GM23338 (cell line): ENCODE results near the gene TMEM176B. TPM values are rescaled to one million over a fixed set of nuclear protein-coding genes. Genes with fewer than 3 reads are reported as not detected.

Experiments used
- ATAC-seq: fragments of 200-7000 bp; cut with Tn5 transposase; 3 replicates; pipeline ENCODE4 v1.9.1; 2020
- DNase-seq: peaks from one replicate; pipeline ENCODE4 v3.0.0-alpha.2; 2015; ENCODE audit warnings: low spot score
- H2AFZ ChIP-seq: fragments of 200-600 bp; sonication (generic); 2 replicates; pipeline ENCODE4 v1.8.0; 2016; ENCODE audit warnings: antibody characterized with exemption, mild to moderate bottlenecking, moderate library complexity
- H3F3A ChIP-seq: fragments of 200-600 bp; sonication (generic); replicated peaks from 2 replicates; pipeline ENCODE4 v1.8.0; 2017; ENCODE audit warnings: antibody characterized with exemption, mixed run types, low read depth
- H3K27ac ChIP-seq: fragments of 200-600 bp; sonication (generic); 2 replicates; pipeline ENCODE4 v1.6.1; 2016; ENCODE audit warnings: low read depth
- H3K27me3 ChIP-seq: fragments of 200-600 bp; sonication (generic); 2 replicates; pipeline ENCODE4 v1.8.0; 2016; ENCODE audit warnings: mild to moderate bottlenecking, mixed run types, moderate library complexity; ENCODE audit not compliant: insufficient read depth
- H3K36me3 ChIP-seq: fragments of 200-600 bp; sonication (generic); 2 replicates; pipeline ENCODE4 v1.8.0; 2016; ENCODE audit warnings: mild to moderate bottlenecking; ENCODE audit not compliant: insufficient read depth
- H3K4me1 ChIP-seq: fragments of 200-600 bp; sonication (generic); 2 replicates; pipeline ENCODE4 v1.8.0; 2016; ENCODE audit warnings: mild to moderate bottlenecking, moderate library complexity; ENCODE audit not compliant: insufficient read depth
- H3K4me2 ChIP-seq: fragments of 200-600 bp; sonication (generic); 2 replicates; pipeline ENCODE4 v1.7.1; 2017; ENCODE audit warnings: mixed run types
- H3K4me3 ChIP-seq: fragments of 200-600 bp; sonication (generic); 2 replicates; pipeline ENCODE4 v1.6.1; 2016; ENCODE audit warnings: mixed run types
- H3K79me2 ChIP-seq: fragments of 200-600 bp; sonication (generic); replicated peaks from 2 replicates; pipeline ENCODE4 v1.8.0; 2017; ENCODE audit warnings: mild to moderate bottlenecking; ENCODE audit not compliant: insufficient read depth
- H3K9me2 ChIP-seq: fragments of 200-600 bp; sonication (generic); 2 replicates; pipeline ENCODE4 v1.8.0; 2017; ENCODE audit not compliant: insufficient read depth
- H4K20me1 ChIP-seq: fragments of 200-600 bp; sonication (generic); replicated peaks from 2 replicates; pipeline ENCODE4 v1.8.0; 2017; ENCODE audit warnings: mild to moderate bottlenecking; ENCODE audit not compliant: insufficient read depth
- H3K27ac Mint-ChIP-seq: 2 replicates; pipeline ENCODE4 v1.8.0; 2020; ENCODE audit warnings: inconsistent platforms, mild to moderate bottlenecking, moderate library complexity, mixed read lengths
- H3K27me3 Mint-ChIP-seq: 3 replicates; pipeline ENCODE4 v1.8.0; 2022; ENCODE audit warnings: low read depth, mild to moderate bottlenecking, moderate library complexity, mixed read lengths, inconsistent platforms; ENCODE audit not compliant: insufficient read depth, poor library complexity
- H3K36me3 Mint-ChIP-seq: 3 replicates; pipeline ENCODE4 v1.8.0; 2021; ENCODE audit warnings: low read depth, mild to moderate bottlenecking, inconsistent platforms, moderate library complexity, mixed read lengths
- H3K4me1 Mint-ChIP-seq: 3 replicates; pipeline ENCODE4 v1.8.0; 2020; ENCODE audit warnings: mild to moderate bottlenecking, inconsistent platforms, mixed read lengths
- H3K4me3 Mint-ChIP-seq: 3 replicates; pipeline ENCODE4 v1.8.0; 2021; ENCODE audit warnings: moderate library complexity, mild to moderate bottlenecking, inconsistent platforms, mixed read lengths
- H3K9me3 Mint-ChIP-seq: 3 replicates; pipeline ENCODE4 v1.8.0; 2020; ENCODE audit warnings: moderate library complexity, mild to moderate bottlenecking, inconsistent platforms, mixed read lengths
- ETS1 ChIP-seq: IDR thresholded peaks from 2 replicates; pipeline ENCODE4 v1.6.1; 2016; ENCODE audit warnings: antibody characterized with exemption
- EZH2 ChIP-seq: fragments of 200-600 bp; sonication (generic); IDR thresholded peaks from one replicate; pipeline ENCODE4 v1.8.0; 2017; ENCODE audit warnings: antibody characterized with exemption, mild to moderate bottlenecking, low read depth; ENCODE audit not compliant: unreplicated experiment
- POLR2AphosphoS5 ChIP-seq: IDR thresholded peaks from 2 replicates; pipeline ENCODE4 v1.6.1; 2016; ENCODE audit warnings: antibody characterized with exemption, low read depth
- REST ChIP-seq: IDR thresholded peaks from one replicate; pipeline ENCODE4 v1.6.1; 2018; ENCODE audit warnings: antibody characterized with exemption; ENCODE audit not compliant: unreplicated experiment
- STAT1 ChIP-seq: IDR thresholded peaks from one replicate; pipeline ENCODE4 v1.6.1; 2016; ENCODE audit warnings: antibody characterized with exemption; ENCODE audit not compliant: unreplicated experiment
- ZNF331 ChIP-seq: fragments of 250-450 bp; sonication (Bioruptor Pico); IDR thresholded peaks from 2 replicates; pipeline ENCODE4 v1.5.0; 2020; ENCODE audit warnings: low read depth, mild to moderate bottlenecking, moderate library complexity
- polyA plus RNA-seq: library from polyadenylated mRNA; unstranded; fragments of >200 nt; fragmentation: Nextera tagmentation; extraction: Ambion mirVana; gene quantifications from 2 replicates; pipeline ENCODE4 v1.2.1, GENCODE V29; 2016
- total RNA-seq: library from RNA; depleted of rRNA; stranded (reverse); fragments of >200 nt; shearing (Covaris generic); gene quantifications from 2 replicates; pipeline ENCODE4 v1.2.3, GENCODE V29; 2014

The TMEM176B gene
- total and polyA plus RNA-seq, 2 experiments from 2014 or later, result 0.35 to 0.42 TPM

GRCh38 chr7:150835019-150835418 lies 34.9 kb upstream of the TMEM176B start:
- no peak overlapping the region for H3K27ac Mint-ChIP-seq

GRCh38 chr7:150831851-150832250 lies 31.7 kb upstream of the TMEM176B start:
- no peak overlapping the region for H3K27ac ChIP-seq
- ATAC-seq (no peak), DNase-seq (no peak)
- no peak for TF ChIP-seq ZNF331 (CRISPR knock-in tag)
- no peak for TF ChIP-seq ETS1
- TF ChIP-seq POLR2AphosphoS5, result no peak
- TF ChIP-seq STAT1, result no peak
- no peak for TF ChIP-seq EZH2
- no peaks in the 10 kb centered on the region for H3K27me3 ChIP-seq
- H4K20me1 ChIP-seq, result no peaks in the 10 kb centered on the region
- no peak overlapping the region for H3K4me3 ChIP-seq
- H3F3A ChIP-seq, result no peaks in the 10 kb centered on the region
- H3K36me3 Mint-ChIP-seq, result no peaks in the 10 kb centered on the region
- H3K4me1 ChIP-seq, result no peaks in the 10 kb centered on the region
- H3K27ac Mint-ChIP-seq, result no peak overlapping the region
- H3K27me3 Mint-ChIP-seq, result no peaks in the 10 kb centered on the region
- H3K36me3 ChIP-seq, result no peaks in the 10 kb centered on the region
- no peak overlapping the region for H3K4me3 Mint-ChIP-seq
- no peak overlapping the region for H3K4me2 ChIP-seq
- no peaks in the 10 kb centered on the region for H3K4me1 Mint-ChIP-seq
- 0 out of 2 replicates have a peak, but pooled peaks cover 4% of the 10 kb centered on the region for H3K9me2 ChIP-seq
- no peak overlapping the region for H2AFZ ChIP-seq
- H3K9me3 Mint-ChIP-seq, result no peaks in the 10 kb centered on the region
- H3K79me2 ChIP-seq, result no peaks in the 10 kb centered on the region

More at GRCh38 chr7:150835019-150835418, 34.9 kb upstream of the TMEM176B start:
- Histone ChIP-seq H3K36me3 (no peaks in the 10 kb centered on the region), H3F3A (no peaks in the 10 kb centered on the region), H4K20me1 (no peaks in the 10 kb centered on the region), H2AFZ (no peak overlapping the region), H3K9me2 (0 out of 2 replicates have a peak, but pooled peaks cover 4% of the 10 kb centered on the region), H3K4me1 (no peaks in the 10 kb centered on the region), H3K4me2 (no peak overlapping the region), H3K27me3 (no peaks in the 10 kb centered on the region), H3K27ac (no peak overlapping the region), H3K4me3 (no peak overlapping the region), H3K79me2 (no peaks in the 10 kb centered on the region)
- H3K4me1 Mint-ChIP-seq, result no peaks in the 10 kb centered on the region
- H3K9me3 Mint-ChIP-seq, result no peaks in the 10 kb centered on the region
- DNase-seq (no peak), ATAC-seq (no peak)
- H3K27me3 Mint-ChIP-seq, result peaks cover 2% of the 10 kb centered on the region
- no peak for TF ChIP-seq STAT1
- no peak for TF ChIP-seq REST
- TF ChIP-seq ETS1, result no peak
- TF ChIP-seq EZH2, result no peak
- no peaks in the 10 kb centered on the region for H3K36me3 Mint-ChIP-seq
- no peak overlapping the region for H3K4me3 Mint-ChIP-seq
